A549 (cell line): Measurements from ENCODE around the gene RBFOX1.

ENCODE experiments used
- BHLHE40 ChIP-seq: IDR thresholded peaks from 2 replicates; pipeline ENCODE4 v1.6.1; 2012; ENCODE audit warnings: low read depth, low read length, inconsistent platforms
- CBX2 ChIP-seq: fragments of 200-600 bp; sonication (generic); IDR thresholded peaks from 2 replicates; pipeline ENCODE4 v1.6.1; 2016; ENCODE audit warnings: low read depth, mild to moderate bottlenecking, borderline replicate concordance
- CHD2 ChIP-seq: fragments of 150-350 bp; IDR thresholded peaks from 2 replicates; pipeline ENCODE4 v1.6.1; 2014; ENCODE audit warnings: low read length; ENCODE audit not compliant: partially characterized antibody
- CHD4 ChIP-seq: fragments of 200-600 bp; sonication (generic); IDR thresholded peaks from 2 replicates; pipeline ENCODE4 v1.6.1; 2016; ENCODE audit warnings: antibody characterized with exemption, mild to moderate bottlenecking, borderline replicate concordance
- ESRRA ChIP-seq: fragments of 150-350 bp; IDR thresholded peaks from 2 replicates; pipeline ENCODE4 v1.6.1; 2014; ENCODE audit warnings: mild to moderate bottlenecking, low read length, borderline replicate concordance
- HMGXB4 ChIP-seq: fragments of 250-450 bp; sonication (Bioruptor Pico); IDR thresholded peaks from 2 replicates; pipeline ENCODE4 v1.5.0; 2021; ENCODE audit warnings: mild to moderate bottlenecking, moderate library complexity, borderline replicate concordance
- HOXA7 ChIP-seq: fragments of 250-450 bp; sonication (Bioruptor Pico); IDR thresholded peaks from 2 replicates; pipeline ENCODE4 v1.5.0; 2020; ENCODE audit warnings: mild to moderate bottlenecking, moderate library complexity
- JUNB ChIP-seq: fragments of >200 bp; sonication (Bioruptor Twin); formaldehyde crosslinking; IDR thresholded peaks from 2 replicates; pipeline ENCODE4 v1.6.1; 2016
- KDM1A ChIP-seq: fragments of 200-600 bp; sonication (generic); IDR thresholded peaks from 2 replicates; pipeline ENCODE4 v1.6.1; 2016; ENCODE audit warnings: low read depth, mild to moderate bottlenecking
- TF ChIP-seq, protein P1 (sequence below): fragments of >200 bp; sonication (Bioruptor Twin); formaldehyde crosslinking; IDR thresholded peaks from 3 replicates; pipeline ENCODE4 v1.5.1; 2016
- TF ChIP-seq, protein P2 (sequence below): IDR thresholded peaks from 2 replicates; pipeline ENCODE4 v1.6.1; 2012
- TF ChIP-seq, protein P3 (sequence below): fragments of 450-650 bp; IDR thresholded peaks from 2 replicates; pipeline ENCODE4 v1.6.1; 2014; ENCODE audit warnings: antibody characterized with exemption
- TF ChIP-seq, protein P4 (sequence below): fragments of 200-600 bp; sonication (generic); IDR thresholded peaks from 2 replicates; pipeline ENCODE4 v1.6.1; 2016; ENCODE audit warnings: antibody characterized with exemption, mild to moderate bottlenecking, moderate library complexity

DNA sequence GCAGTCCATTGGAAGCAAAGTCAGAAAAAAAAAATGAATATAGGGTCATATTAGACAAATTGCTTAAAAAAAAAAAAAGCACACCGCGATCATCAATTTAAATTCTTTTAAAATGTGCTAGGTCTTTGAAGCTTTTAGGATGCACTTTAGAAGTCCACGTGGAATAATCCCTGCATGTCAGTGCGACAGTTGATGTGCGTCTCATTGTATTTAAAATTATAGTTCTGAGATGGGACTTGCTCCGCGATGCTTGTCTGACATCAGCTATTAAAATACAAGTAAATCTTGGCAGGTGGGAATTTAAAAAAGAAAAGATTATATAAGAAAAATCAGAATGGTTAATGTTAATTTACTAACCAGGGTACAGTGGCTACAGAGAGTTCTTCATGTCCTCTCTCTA lies 105.2 kb downstream of the RBFOX1 start:
- TF ChIP-seq CHD2 (no peak), CHD4 (no peak), JUNB (no peak), ESRRA (no peak), CBX2 (no peak), BHLHE40 (no peak), HMGXB4 (CRISPR knock-in tag) (no peak), HOXA7 (CRISPR knock-in tag) (no peak), KDM1A (no peak)
- TF ChIP-seq, protein P1, sequence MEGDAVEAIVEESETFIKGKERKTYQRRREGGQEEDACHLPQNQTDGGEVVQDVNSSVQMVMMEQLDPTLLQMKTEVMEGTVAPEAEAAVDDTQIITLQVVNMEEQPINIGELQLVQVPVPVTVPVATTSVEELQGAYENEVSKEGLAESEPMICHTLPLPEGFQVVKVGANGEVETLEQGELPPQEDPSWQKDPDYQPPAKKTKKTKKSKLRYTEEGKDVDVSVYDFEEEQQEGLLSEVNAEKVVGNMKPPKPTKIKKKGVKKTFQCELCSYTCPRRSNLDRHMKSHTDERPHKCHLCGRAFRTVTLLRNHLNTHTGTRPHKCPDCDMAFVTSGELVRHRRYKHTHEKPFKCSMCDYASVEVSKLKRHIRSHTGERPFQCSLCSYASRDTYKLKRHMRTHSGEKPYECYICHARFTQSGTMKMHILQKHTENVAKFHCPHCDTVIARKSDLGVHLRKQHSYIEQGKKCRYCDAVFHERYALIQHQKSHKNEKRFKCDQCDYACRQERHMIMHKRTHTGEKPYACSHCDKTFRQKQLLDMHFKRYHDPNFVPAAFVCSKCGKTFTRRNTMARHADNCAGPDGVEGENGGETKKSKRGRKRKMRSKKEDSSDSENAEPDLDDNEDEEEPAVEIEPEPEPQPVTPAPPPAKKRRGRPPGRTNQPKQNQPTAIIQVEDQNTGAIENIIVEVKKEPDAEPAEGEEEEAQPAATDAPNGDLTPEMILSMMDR = no peak
- TF ChIP-seq, protein P2, sequence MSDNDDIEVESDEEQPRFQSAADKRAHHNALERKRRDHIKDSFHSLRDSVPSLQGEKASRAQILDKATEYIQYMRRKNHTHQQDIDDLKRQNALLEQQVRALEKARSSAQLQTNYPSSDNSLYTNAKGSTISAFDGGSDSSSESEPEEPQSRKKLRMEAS = no peak
- TF ChIP-seq, protein P3, sequence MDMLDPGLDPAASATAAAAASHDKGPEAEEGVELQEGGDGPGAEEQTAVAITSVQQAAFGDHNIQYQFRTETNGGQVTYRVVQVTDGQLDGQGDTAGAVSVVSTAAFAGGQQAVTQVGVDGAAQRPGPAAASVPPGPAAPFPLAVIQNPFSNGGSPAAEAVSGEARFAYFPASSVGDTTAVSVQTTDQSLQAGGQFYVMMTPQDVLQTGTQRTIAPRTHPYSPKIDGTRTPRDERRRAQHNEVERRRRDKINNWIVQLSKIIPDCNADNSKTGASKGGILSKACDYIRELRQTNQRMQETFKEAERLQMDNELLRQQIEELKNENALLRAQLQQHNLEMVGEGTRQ = no peak
- TF ChIP-seq, protein P4, sequence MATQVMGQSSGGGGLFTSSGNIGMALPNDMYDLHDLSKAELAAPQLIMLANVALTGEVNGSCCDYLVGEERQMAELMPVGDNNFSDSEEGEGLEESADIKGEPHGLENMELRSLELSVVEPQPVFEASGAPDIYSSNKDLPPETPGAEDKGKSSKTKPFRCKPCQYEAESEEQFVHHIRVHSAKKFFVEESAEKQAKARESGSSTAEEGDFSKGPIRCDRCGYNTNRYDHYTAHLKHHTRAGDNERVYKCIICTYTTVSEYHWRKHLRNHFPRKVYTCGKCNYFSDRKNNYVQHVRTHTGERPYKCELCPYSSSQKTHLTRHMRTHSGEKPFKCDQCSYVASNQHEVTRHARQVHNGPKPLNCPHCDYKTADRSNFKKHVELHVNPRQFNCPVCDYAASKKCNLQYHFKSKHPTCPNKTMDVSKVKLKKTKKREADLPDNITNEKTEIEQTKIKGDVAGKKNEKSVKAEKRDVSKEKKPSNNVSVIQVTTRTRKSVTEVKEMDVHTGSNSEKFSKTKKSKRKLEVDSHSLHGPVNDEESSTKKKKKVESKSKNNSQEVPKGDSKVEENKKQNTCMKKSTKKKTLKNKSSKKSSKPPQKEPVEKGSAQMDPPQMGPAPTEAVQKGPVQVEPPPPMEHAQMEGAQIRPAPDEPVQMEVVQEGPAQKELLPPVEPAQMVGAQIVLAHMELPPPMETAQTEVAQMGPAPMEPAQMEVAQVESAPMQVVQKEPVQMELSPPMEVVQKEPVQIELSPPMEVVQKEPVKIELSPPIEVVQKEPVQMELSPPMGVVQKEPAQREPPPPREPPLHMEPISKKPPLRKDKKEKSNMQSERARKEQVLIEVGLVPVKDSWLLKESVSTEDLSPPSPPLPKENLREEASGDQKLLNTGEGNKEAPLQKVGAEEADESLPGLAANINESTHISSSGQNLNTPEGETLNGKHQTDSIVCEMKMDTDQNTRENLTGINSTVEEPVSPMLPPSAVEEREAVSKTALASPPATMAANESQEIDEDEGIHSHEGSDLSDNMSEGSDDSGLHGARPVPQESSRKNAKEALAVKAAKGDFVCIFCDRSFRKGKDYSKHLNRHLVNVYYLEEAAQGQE = no peak
